ENCODE results near the gene HIVEP3. TPM values are rescaled to one million over a fixed set of nuclear protein-coding genes. Genes with fewer than 3 reads are reported as not detected.

HIVEP3 gene
- total and polyA plus RNA-seq, 2 donors (not counting 1 experiment from before 2014, with no cell fraction given) = 2.0 to 5.1 TPM

- H3K27me3 Mint-ChIP-seq = peaks cover 47% of the 10 kb centered on the region
- no peak overlapping the region for H3K27ac ChIP-seq (ENCODE audit: low read length in 2 of 2)
- CTCF ChIA-PET = interaction anchor here (0.8 kb wide), 1 partner anchor 25 kb away, joined by 3 read pairs; no protein-coding TSS in a partner anchor
These were observed 1.6 kb downstream of the HIVEP3 start for GRCh38 chr1:41917076-41917475.

More at GRCh38 chr1:41917076-41917475, 1.6 kb downstream of the HIVEP3 start:
- H3K9me3 ChIP-seq (ENCODE audit: control extremely low read depth in 1 of 3, control insufficient read depth in 2 of 3, insufficient read depth in 1 of 3, low read length in 2 of 3) = peaks cover 0 to 7% (median 0%) of the 10 kb centered on the region in 3 donors
- no peaks in the 10 kb centered on the region for H3K36me3 ChIP-seq (replicated peaks in 1 of 2; ENCODE audit: control extremely low read depth in 1 of 2, control insufficient read depth in 1 of 2, extremely low read depth in 1 of 2, insufficient read depth in 2 of 2, low read length in 1 of 2)
- ATAC-seq (ENCODE audit: low read depth) (no peak), DNase-seq (no peak)
- H4K20me1 ChIP-seq (ENCODE audit: control insufficient read depth, insufficient read depth, low read length, poor library complexity, severe bottlenecking) = no peaks in the 10 kb centered on the region
- peak overlapping the region; percentile 74 for H3K4me2 ChIP-seq (replicated peaks; ENCODE audit: low read depth, low read length, poor library complexity, severe bottlenecking)
- Mint-ChIP-seq H3K4me1 (peaks cover 33% of the 10 kb centered on the region), H3K9me3 (ENCODE audit: insufficient read depth) (peaks cover 2% of the 10 kb centered on the region), H3K27ac (no peak overlapping the region), H3K4me3 (peak overlapping the region; percentile 68)
- WGBS (ENCODE audit: insufficient coverage) = 30% methylated on average over 5 of the region's 7 CpGs
- peaks cover 0 to 47% (median 29%) of the 10 kb centered on the region in 4 experiments for H3K27me3 ChIP-seq (replicated peaks in 1 of 4; ENCODE audit: control extremely low read depth in 1 of 4, control insufficient read depth in 3 of 4, insufficient read depth in 4 of 4, low read length in 3 of 4)
- intact Hi-C loops (cut with micrococcal nuclease) = no loop called here
- H3K79me2 ChIP-seq (ENCODE audit: control insufficient read depth, insufficient read depth, low read length) = no peaks in the 10 kb centered on the region
- POLR2A ChIA-PET = no interaction called here
- peak overlapping the region in 2 of 5 experiments; percentile 25 to 59 for H3K4me3 ChIP-seq (ENCODE audit: control extremely low read depth in 1 of 5, extremely low read depth in 1 of 5, insufficient read depth in 1 of 5, low read depth in 2 of 5, low read length in 4 of 5)
- peaks cover 31 to 34% of the 10 kb centered on the region in 2 donors for H3K4me1 ChIP-seq (ENCODE audit: control insufficient read depth in 2 of 2, insufficient read depth in 2 of 2, low read length in 2 of 2)
- TF ChIP-seq CTCF (IDR thresholded peaks at IDR 0.05) (no peak), EZH2 (IDR thresholded peaks at IDR 0.05; ENCODE audit: borderline replicate concordance, insufficient read depth, low read depth, low read length, poor library complexity, severe bottlenecking) (no peak)
- no peak overlapping the region for H2AFZ ChIP-seq (ENCODE audit: insufficient read depth, low read depth, low read length, poor library complexity, severe bottlenecking)
- no peak overlapping the region for H3K9ac ChIP-seq (ENCODE audit: low read length)
